T-cell (primary cell): ENCODE data around the gene IRF2. TPM values are rescaled to one million over a fixed set of nuclear protein-coding genes. Genes with fewer than 3 reads are reported as not detected.
A peak's percentile ranks its signal among the peaks of the same experiment; 100 is the strongest.

Source experiments
- ATAC-seq, 4 experiments: fragments of 200-7000 bp in 3 of 4; fragments of 150-1000 bp in 1 of 4; cut with Tn5 transposase; replicated peaks in 1 of 4; 1 replicate in 3 of 4; 2 replicates in 1 of 4; pipeline ENCODE4 v1.10.0; 2021; ENCODE audit warnings: moderate library complexity in 3 of 4, mild to moderate bottlenecking in 2 of 4, moderate number of reproducible peaks in 1 of 4
- CTCF ChIA-PET, 2 donors: fragments of 300-600 bp; sonication (Branson Sonifier 250); formaldehyde crosslinking; loops; one replicate each; lab custom pipeline; 2022; ENCODE audit warnings: antibody characterized with exemption in 2 of 2; lab: Charles Lee
- POLR2A ChIA-PET, 2 donors: fragments of 300-600 bp; sonication (Branson Sonifier 250); formaldehyde crosslinking; loops; one replicate each; lab custom pipeline; 2022; ENCODE audit warnings: antibody characterized with exemption in 2 of 2; lab: Charles Lee
- DNase-seq, 35 experiments: peaks; one replicate each; pipeline versions ENCODE4 v3.0.0 to v3.0.0-alpha.2; 2013 to 2023
- H3K27ac ChIP-seq: one replicate; pipeline ENCODE4 v1.5.1; 2013; ENCODE audit warnings: low read length
- H3K27me3 ChIP-seq, 2 experiments: replicated peaks in 1 of 2; 1 replicate in 1 of 2; 2 replicates in 1 of 2; pipeline versions ENCODE4 v1.6.1 to v1.7.0; 2013; ENCODE audit warnings: low read length in 1 of 2, mixed read lengths in 1 of 2; ENCODE audit not compliant: control insufficient read depth in 2 of 2, insufficient read depth in 2 of 2; ENCODE audit errors: extremely low read depth in 1 of 2
- H3K36me3 ChIP-seq, 2 donors: 1 replicate in 1 of 2; 2 replicates in 1 of 2; pipeline versions ENCODE4 v1.6.1 to v1.7.0; 2013; ENCODE audit warnings: low read length in 1 of 2; ENCODE audit not compliant: control insufficient read depth in 2 of 2, insufficient read depth in 1 of 2; ENCODE audit errors: extremely low read depth in 1 of 2
- H3K4me1 ChIP-seq, 2 experiments: 1 replicate in 1 of 2; 2 replicates in 1 of 2; pipeline versions ENCODE4 v1.6.1 to v1.7.0; 2013; ENCODE audit warnings: low read length in 2 of 2, mixed read lengths in 1 of 2; ENCODE audit not compliant: insufficient read depth in 2 of 2, control insufficient read depth in 1 of 2; ENCODE audit errors: extremely low read depth in 1 of 2
- H3K4me3 ChIP-seq, 2 donors: 1 replicate in 1 of 2; 2 replicates in 1 of 2; pipeline versions ENCODE4 v1.5.1 to v1.7.0; 2013; ENCODE audit warnings: mild to moderate bottlenecking in 2 of 2, low read length in 1 of 2, moderate library complexity in 1 of 2; ENCODE audit not compliant: control insufficient read depth in 1 of 2; ENCODE audit errors: extremely low read depth in 1 of 2
- H3K9me3 ChIP-seq: 2 replicates; pipeline ENCODE4 v1.7.0; 2013
- H3K27ac Mint-ChIP-seq, 2 donors: one replicate each; pipeline ENCODE4 v1.8.0; 2020 to 2021; ENCODE audit warnings: mild to moderate bottlenecking in 2 of 2, mixed read lengths in 2 of 2
- H3K27me3 Mint-ChIP-seq, 2 donors: one replicate each; pipeline ENCODE4 v1.8.0; 2021 to 2022; ENCODE audit warnings: mixed read lengths in 2 of 2
- H3K36me3 Mint-ChIP-seq: one replicate; pipeline ENCODE4 v1.8.0; 2021; ENCODE audit warnings: mixed read lengths
- H3K4me1 Mint-ChIP-seq, 3 donors: one replicate each; pipeline ENCODE4 v1.8.0; 2020 to 2022; ENCODE audit warnings: mixed read lengths in 3 of 3, mild to moderate bottlenecking in 1 of 3
- H3K4me3 Mint-ChIP-seq, 3 donors: one replicate each; pipeline ENCODE4 v1.8.0; 2020 to 2022; ENCODE audit warnings: mild to moderate bottlenecking in 3 of 3, mixed read lengths in 3 of 3, moderate library complexity in 3 of 3
- H3K9me3 Mint-ChIP-seq, 3 donors: one replicate each; pipeline ENCODE4 v1.8.0; 2020 to 2022; ENCODE audit warnings: mixed read lengths in 3 of 3
- WGBS: methylation state at CpG from one replicate; pipeline ENCODE4 v1.1.5; 2013; ENCODE audit warnings: missing lambda C conversion rate; ENCODE audit not compliant: insufficient coverage; 5-methylcytosine and 5-hydroxymethylcytosine counted together
- total RNA-seq, 35 experiments: library from RNA in 6 of 35; stranded (reverse) in 6 of 35; fragments of 120-200 nt in 1 of 35; gene quantifications; one replicate each; pipeline versions ENCODE4 v1.2.1 to v1.2.4 and lab custom pipeline; 2013 to 2026

Gene IRF2
- total RNA-seq, 5 donors from 2014 or later (not counting 1 experiment from before 2014, with no cell fraction given), result 45.5 to 73.4 (median 59.1) TPM

- H3K9me3 ChIP-seq, result no peaks in the 10 kb centered on the region
- peaks cover 15% of the 10 kb centered on the region for H3K36me3 Mint-ChIP-seq
- H3K27me3 ChIP-seq, result no peaks in the 10 kb centered on the region
- ATAC-seq (no peak), DNase-seq (no peak)
- peaks cover 47 to 62% (median 54%) of the 10 kb centered on the region in 3 donors for H3K4me1 Mint-ChIP-seq
- H3K4me3 Mint-ChIP-seq, result peak overlapping the region; percentile 99 to 100 (median 100)
- H3K4me1 ChIP-seq, result peaks cover 24 to 27% of the 10 kb centered on the region in 2 experiments
- ChIA-PET POLR2A (interaction anchor here in 1 of 2 donors (0.5 to 1.4 kb wide), 3 partner anchors 58 to 778 kb away, joined by 3 to 4 read pairs (median 3); no protein-coding TSS in a partner anchor), CTCF (interaction anchor here in 1 of 2 donors (1.1 to 1.9 kb wide), 2 partner anchors 213 kb away, joined by 5 to 11 read pairs; no protein-coding TSS in a partner anchor)
- H3K27ac Mint-ChIP-seq, result peak overlapping the region; percentile 89 to 99
- H3K27ac ChIP-seq, result no peak overlapping the region
- H3K36me3 ChIP-seq, result no peaks in the 10 kb centered on the region
- 67% methylated on average over 5 of the region's 9 CpGs for WGBS
- H3K4me3 ChIP-seq, result no peak overlapping the region
- no peaks in the 10 kb centered on the region for H3K27me3 Mint-ChIP-seq
- no peaks in the 10 kb centered on the region for H3K9me3 Mint-ChIP-seq
Observed at GRCh38 chr4:184477201-184477999, 3.0 kb upstream of the IRF2 start.

DNA sequence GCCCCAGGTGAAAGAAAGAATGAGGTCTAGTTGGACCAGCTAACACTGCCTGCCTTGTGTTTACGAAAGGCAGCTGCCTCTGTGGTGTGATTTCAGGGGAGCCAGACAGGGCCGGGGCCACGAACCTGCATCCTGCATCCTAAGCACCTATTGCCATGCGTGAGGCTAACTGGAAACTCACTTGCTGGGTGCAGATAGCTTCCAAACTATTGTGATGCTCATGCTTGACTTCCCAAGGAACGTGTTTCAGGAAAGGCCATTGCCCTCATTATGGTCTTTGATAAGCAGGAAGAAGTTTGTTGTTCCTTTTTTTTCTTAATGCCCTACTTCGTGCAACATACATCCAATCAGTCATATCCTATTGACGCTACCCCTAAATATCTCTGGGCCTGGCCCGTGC is 2.3 kb upstream of the IRF2 start:
- WGBS, result 37% methylated on average over 7 of the region's 8 CpGs
- H3K9me3 ChIP-seq, result no peaks in the 10 kb centered on the region
- H3K36me3 Mint-ChIP-seq, result peaks cover 13% of the 10 kb centered on the region
- no peaks in the 10 kb centered on the region for H3K27me3 ChIP-seq
- no peaks in the 10 kb centered on the region for H3K36me3 ChIP-seq
- H3K4me1 ChIP-seq, result peaks cover 28 to 33% of the 10 kb centered on the region in 2 experiments
- H3K4me3 ChIP-seq, result peak overlapping the region; percentile 13 to 23
- ChIA-PET CTCF (interaction anchor here (0.6 to 1.5 kb wide), 3 partner anchors 58 to 531 kb away, joined by 3 to 11 read pairs (median 3); no protein-coding TSS in a partner anchor), POLR2A (interaction anchor here (0.6 to 1.4 kb wide), 7 partner anchors 17 to 1701 kb away, joined by 3 to 6 read pairs (median 3); no protein-coding TSS in a partner anchor)
- peak overlapping the region; percentile 97 for H3K27ac ChIP-seq
- no peaks in the 10 kb centered on the region for H3K9me3 Mint-ChIP-seq
- DNase-seq (peak in 25 of 35 experiments; percentile 4 to 43 (median 21)), ATAC-seq (no peak)
- H3K27ac Mint-ChIP-seq, result peak overlapping the region; percentile 88 to 99
- no peaks in the 10 kb centered on the region for H3K27me3 Mint-ChIP-seq
- peaks cover 54 to 67% (median 58%) of the 10 kb centered on the region in 3 donors for H3K4me1 Mint-ChIP-seq
- peak overlapping the region; percentile 99 to 100 (median 100) for H3K4me3 Mint-ChIP-seq

GRCh38 chr4:184475498-184475897 is 1.1 kb upstream of the IRF2 start:
- no peaks in the 10 kb centered on the region for H3K9me3 Mint-ChIP-seq
- H3K4me3 ChIP-seq, result peak overlapping the region; percentile 97 to 98

DNA sequence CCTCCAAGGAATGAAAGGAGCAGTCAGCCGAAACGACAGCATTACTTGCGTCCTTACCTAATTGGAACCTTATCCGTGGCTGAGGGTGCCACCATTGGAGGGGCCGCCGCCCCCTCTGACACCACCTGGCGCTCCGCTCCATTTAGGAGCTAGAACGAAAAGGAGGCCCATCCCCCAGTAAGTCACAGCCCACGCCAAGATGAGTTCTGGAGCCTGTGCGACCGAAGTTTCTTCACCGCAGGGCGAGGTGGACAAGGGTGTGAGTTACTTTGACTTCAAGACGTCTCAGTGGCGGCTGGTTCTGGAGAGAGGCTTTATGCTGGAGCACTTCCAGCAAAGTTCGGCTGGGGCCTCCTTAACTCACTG is 729 bp upstream of the IRF2 start:
- Histone ChIP-seq H3K9me3 (no peaks in the 10 kb centered on the region), H3K4me3 (peak overlapping the region; percentile 97 to 98), H3K27ac (peak overlapping the region; percentile 97), H3K27me3 (no peaks in the 10 kb centered on the region), H3K36me3 (no peaks in the 10 kb centered on the region), H3K4me1 (peaks cover 35 to 37% of the 10 kb centered on the region in 2 experiments)
- DNase-seq, result peak in 30 of 35 experiments; percentile 13 to 61 (median 36)
- ChIA-PET CTCF (interaction anchor here (0.5 to 1.8 kb wide), 12 partner anchors 8 to 211 kb away, joined by 3 to 9 read pairs (median 4); partner anchors contain the start of genes CASP3 (in 1 of the 2) and PRIMPOL (in 1 of the 2)), POLR2A (interaction anchor here (0.5 to 2.1 kb wide), 12 partner anchors 21 to 286 kb away, joined by 3 to 9 read pairs (median 4); partner anchors contain the start of genes CASP3 (in 1 of the 2) and PRIMPOL (in 1 of the 2))
- H3K4me3 Mint-ChIP-seq, result peak overlapping the region; percentile 99 to 100 (median 100)
- no peaks in the 10 kb centered on the region for H3K9me3 Mint-ChIP-seq
- peaks cover 9% of the 10 kb centered on the region for H3K36me3 Mint-ChIP-seq
- WGBS, result 0% methylated on average over 13 of the region's 17 CpGs
- H3K4me1 Mint-ChIP-seq, result peaks cover 64 to 65% (median 64%) of the 10 kb centered on the region in 3 donors
- no peaks in the 10 kb centered on the region for H3K27me3 Mint-ChIP-seq
- peak overlapping the region; percentile 99 for H3K27ac Mint-ChIP-seq
- peak; percentile 24 to 31 (median 28) for ATAC-seq

More at GRCh38 chr4:184475498-184475897, 1.1 kb upstream of the IRF2 start:
- H3K4me1 Mint-ChIP-seq, result peaks cover 61 to 65% (median 62%) of the 10 kb centered on the region in 3 donors
- H3K27me3 Mint-ChIP-seq, result no peaks in the 10 kb centered on the region
- H3K27ac Mint-ChIP-seq, result peak overlapping the region; percentile 99
- ATAC-seq, result no peak
- H3K27me3 ChIP-seq, result no peaks in the 10 kb centered on the region
- peaks cover 9% of the 10 kb centered on the region for H3K36me3 Mint-ChIP-seq
- WGBS, result 0% methylated on average over 1 of the region's 6 CpGs
- POLR2A ChIA-PET, result interaction anchor here (0.6 to 2.1 kb wide), 6 partner anchors 19 to 207 kb away, joined by 3 to 11 read pairs (median 4); partner anchors contain the start of genes CASP3 (in 1 of the 2) and PRIMPOL (in 1 of the 2)
- H3K4me3 Mint-ChIP-seq, result peak overlapping the region; percentile 99 to 100 (median 100)
- DNase-seq, result no peak
- H3K9me3 ChIP-seq, result no peaks in the 10 kb centered on the region
- no peaks in the 10 kb centered on the region for H3K36me3 ChIP-seq
- peaks cover 33 to 34% of the 10 kb centered on the region in 2 experiments for H3K4me1 ChIP-seq
- CTCF ChIA-PET, result interaction anchor here in 1 of 2 donors (0.6 to 1.8 kb wide), 5 partner anchors 59 to 818 kb away, joined by 3 to 6 read pairs (median 6); partner anchors contain the start of genes CASP3 and PRIMPOL
- peak overlapping the region; percentile 97 for H3K27ac ChIP-seq

- Mint-ChIP-seq H3K27me3 (no peaks in the 10 kb centered on the region), H3K9me3 (no peaks in the 10 kb centered on the region), H3K4me1 (peaks cover 62 to 65% (median 64%) of the 10 kb centered on the region in 3 donors), H3K4me3 (peak overlapping the region; percentile 99 to 100 (median 100)), H3K27ac (peak overlapping the region; percentile 99), H3K36me3 (peaks cover 13% of the 10 kb centered on the region)
- Histone ChIP-seq H3K27ac (peak overlapping the region; percentile 97), H3K27me3 (no peaks in the 10 kb centered on the region), H3K36me3 (peaks cover 0 to 5% of the 10 kb centered on the region in 2 donors), H3K9me3 (no peaks in the 10 kb centered on the region), H3K4me1 (peaks cover 37 to 50% of the 10 kb centered on the region in 2 experiments), H3K4me3 (peak overlapping the region; percentile 98 to 100)
- peak in 32 of 35 experiments; percentile 10 to 73 (median 38) for DNase-seq
- CTCF ChIA-PET, result interaction anchor here in 1 of 2 donors (0.6 to 1.5 kb wide), 5 partner anchors 61 to 210 kb away, joined by 3 to 6 read pairs (median 4); partner anchors contain the start of genes CASP3 and PRIMPOL
- POLR2A ChIA-PET, result interaction anchor here (0.5 to 2.1 kb wide), 12 partner anchors 23 to 693 kb away, joined by 3 to 9 read pairs (median 4); partner anchors contain the start of genes CASP3 (in 1 of the 2) and PRIMPOL (in 1 of the 2)
- ATAC-seq, result peak; percentile 27 to 53 (median 31)
- under 1% methylated on average over 64 of the region's 65 CpGs for WGBS
Observed at GRCh38 chr4:184473499-184474262, 669 bp downstream of the IRF2 start.
